OCI-M2 (cell line): ENCODE measurements around the gene UBE2J2.

ENCODE experiments used
- DNase-seq: peaks from one replicate; lab custom pipeline; 2025; ENCODE audit not compliant: unreplicated experiment; lab: John Stamatoyannopoulos, UW

The UBE2J2 gene

DNA sequence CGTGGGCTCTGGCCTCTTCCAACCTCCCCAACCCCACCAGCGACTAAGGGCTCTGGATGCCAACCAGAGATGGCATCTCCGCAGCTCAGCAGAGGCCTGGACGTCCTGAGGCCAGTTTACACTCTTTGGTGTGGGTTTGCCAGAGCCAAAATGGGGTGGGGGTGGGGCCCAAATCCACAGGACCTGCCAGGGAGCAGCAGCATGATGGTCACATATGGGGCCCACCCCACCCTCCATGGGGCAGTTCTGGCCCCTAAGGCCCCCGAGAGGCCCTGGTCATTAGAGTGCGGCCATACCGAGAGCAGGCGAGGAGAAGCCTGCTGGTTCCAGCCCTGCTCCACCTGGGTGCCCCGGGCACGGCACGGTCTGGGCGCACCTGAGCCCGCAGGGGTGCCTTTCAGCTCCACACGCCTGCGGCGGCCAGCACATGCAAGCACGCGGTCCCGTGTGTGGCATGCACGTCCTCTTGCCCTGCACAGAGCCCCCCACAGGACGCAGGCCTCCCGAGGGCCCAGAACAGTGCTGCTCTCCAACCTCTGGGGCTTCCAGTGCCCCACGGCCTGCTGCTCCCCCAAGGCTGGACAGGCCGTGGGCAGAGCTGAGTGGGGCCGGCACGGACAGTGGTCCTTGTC is 31.9 kb downstream of the UBE2J2 start:
- DNase-seq, result no peak

DNA sequence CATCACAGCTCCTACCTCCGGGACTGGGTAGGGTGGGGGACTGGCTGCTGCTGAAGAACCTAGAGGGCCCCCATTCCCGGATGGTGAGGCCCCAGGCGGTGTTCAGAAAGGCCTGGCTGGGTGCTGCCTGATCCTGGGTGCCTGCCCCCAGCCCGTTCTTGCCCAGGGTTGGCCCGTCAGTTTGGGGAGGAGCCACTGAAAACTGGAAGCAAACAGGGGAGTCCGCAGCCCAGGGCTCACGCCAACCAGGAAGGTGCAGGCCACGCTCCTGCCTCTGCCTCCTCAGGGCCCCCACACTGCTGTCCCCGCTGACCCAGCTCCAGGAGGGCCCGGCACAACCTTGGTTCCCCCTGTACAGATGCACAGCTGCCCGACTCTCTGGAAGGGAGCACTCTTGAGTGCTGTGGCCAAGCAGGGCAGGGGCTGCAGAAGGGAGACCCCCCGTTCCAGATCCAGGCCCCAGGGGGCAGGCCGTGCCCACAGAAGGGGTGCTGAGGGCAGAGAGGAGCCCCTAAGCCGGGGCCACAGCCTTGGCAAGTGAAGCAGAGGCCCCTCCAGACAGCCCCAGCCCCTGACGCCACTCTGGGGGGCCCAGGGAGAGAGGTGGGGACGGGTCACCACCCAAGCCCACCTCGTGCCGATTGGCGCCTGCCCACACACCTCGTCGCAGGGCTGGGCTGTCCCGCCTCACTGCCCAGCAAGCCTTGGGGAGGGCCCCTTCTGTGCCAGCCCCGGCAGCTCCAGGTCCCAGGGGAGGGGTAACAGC is 32.6 kb downstream of the UBE2J2 start:
- DNase-seq, result no peak

DNA sequence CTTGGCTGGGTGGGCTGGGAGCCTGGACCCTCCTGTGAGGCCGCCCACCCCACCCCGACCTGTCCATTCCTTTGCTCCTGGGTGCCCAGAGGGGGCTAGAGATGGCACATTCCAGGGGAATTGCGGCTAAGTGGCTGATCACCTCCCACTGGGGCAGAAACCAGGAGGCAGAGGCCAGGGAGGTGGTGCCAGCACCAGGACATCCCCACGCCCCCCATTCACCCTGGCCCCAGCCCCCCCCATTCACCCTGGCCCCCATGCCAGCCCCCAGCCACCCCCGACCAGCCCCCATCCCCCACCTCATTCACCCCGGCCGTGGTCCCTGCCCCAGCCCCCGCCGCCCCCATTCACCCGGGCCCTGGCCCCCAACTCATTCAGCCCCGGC is 33.3 kb downstream of the UBE2J2 start:
- DNase-seq, result no peak

DNA sequence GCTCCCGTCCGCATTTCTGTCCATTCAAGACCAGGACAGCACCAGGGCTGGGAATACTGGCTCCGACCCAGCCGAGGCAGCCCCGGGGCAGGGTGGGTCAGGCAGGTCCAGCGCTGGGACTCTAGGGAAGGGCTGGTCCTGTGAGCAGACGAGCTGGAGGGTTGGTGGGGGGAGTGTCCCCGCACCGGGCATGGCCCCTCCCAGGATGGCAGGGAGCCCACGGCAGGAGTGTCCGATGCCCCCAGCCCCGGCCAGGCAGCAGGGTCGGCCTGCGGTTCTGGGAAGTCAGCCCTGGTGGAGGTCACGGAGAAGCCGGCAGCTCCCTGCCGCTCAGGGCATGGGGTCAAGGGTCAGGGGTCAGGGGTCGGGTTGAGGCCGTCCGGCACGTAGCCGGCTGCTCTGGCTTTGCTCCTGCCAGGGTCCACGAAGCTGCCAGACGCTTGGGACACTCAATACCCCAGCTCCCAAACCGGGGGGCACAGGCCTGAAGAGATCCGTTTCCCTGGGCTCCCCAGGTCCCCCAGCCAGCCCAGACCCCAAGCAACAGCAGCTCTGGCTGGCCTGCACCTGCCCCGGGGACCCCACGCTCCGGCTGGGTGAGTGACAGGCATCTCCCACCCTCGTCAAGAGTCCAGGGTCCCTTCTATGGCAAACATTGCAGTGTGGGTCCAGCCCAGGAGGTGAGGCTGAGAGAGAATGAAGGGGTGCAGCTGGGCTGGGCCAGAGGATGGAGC is 33.9 kb downstream of the UBE2J2 start:
- no peak for DNase-seq

DNA sequence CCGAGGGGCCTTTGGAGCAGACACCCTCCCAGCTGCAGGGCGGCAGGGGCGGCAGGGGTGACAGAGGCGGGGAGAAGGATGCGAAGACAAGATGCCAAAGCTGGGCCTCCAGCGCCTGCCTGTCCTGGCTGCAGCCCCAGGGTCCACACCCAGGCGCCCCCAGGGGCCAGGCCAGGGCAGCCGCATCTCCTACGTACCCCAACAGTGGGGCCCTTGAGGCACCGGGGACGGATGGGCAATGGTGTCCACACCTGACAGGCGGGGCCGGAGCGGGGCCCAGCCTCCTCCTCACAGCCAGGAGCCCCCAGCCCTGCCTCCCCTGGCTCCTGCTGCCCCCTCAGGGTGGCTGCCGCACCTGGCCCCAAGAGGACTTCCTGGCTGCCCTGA is 34.4 kb downstream of the UBE2J2 start:
- DNase-seq, result no peak

DNA sequence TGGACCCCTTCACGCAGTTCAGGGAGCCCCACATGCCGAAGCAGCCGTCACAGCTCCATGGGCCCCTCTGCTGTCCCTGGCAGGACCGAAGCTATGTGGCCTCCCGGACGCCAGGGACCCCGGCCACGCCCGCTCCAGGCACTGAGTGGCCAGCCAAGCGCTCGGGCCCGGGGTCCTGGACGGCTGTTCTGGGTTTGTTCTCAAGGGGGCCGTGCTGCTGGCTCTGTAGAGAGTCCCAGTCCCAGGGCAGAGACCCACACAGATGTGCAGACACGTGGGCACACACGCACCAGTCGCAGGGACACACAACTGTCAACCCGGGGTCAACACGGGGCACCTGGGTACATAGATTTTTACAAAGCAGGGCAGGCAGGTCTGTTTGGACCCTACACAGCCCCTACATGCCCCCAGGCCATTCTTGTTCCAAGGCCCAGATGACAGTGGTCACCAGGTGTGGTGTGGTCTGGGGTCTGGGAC is 34.9 kb downstream of the UBE2J2 start:
- no peak for DNase-seq

DNA sequence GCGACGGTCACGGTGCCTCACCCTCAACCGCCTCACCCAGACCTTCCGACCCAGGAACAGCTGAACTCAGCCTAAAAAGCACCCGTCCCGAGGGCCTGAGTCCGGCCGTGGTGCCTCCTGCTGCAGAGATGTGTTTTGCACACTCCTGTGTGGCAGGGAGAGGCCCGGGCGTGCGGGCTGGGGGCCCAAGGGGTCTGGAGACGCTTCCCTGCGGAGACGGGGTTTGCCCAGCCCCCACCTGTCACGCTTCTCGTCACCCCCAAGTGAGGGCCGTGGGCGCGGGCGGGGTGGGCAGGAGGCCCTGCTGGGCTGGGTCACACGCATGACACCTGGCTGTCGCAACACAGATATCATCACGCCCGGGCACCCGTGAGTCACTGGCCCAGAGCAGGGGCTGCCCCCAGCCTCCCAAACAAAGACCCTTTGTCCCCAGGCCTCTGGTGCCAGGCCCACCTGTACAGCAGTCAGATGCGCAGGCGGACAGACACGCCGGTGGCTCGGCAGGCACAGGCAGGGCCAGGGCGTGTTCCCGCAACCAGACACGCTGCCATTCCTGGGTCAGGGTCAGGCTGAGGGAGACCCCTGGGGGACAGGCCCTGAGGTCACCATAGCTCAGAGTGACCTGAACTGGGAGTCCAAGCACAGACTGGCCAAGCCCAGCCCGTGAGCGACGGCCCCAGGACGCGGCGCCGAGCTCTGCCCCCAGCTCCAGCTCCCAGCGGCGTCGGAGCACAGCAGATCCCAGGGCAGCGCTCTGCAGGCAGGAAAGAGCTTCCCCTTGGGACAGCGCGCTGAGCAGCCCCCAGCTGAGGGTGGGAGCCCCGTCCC is 35.6 kb downstream of the UBE2J2 start:
- no peak for DNase-seq

DNA sequence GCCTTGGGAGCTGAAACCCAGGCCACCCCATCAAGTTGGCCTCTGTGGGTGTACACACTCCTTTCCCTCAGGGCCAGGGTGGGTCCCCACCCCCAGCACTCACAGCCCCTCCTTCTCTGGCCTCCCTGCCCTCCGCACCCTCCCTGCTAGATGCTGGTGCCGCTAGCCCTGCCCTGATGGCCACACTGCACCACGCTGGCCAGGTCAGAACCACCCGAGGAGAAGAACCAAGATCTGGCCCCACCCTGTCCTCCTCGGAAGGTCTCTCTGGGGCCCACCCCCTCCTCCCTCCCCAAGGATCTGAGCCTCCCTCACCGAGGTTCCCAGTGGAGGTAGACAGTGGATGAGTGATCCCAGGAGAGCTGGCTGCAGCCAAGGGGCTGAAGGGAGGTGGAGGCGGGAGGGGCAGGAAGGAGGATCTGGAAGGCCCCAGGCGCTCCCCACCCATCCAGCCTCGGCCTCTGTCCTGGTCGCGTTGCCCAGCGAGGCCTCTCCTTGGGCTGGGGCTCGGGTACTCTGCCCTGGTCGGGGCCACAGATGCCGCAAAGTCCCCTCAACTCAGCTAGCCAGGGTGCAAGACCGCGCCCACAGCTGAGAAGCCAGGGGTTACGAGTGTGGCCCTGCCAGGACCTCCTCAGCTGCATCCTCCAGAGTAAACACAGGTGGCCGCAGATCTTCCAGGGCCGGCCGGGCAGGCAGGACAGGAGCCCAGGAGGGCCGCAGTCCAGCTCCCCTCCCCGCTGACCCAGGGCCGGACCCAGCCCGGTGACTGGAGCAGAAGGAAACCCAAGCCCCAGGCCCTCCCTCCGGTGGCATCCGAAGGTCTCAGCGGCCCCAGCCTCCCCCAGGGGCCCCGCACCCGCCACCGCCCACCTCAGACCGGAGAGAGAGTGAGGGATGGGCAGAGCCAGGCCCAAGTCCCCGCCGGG is 36.4 kb downstream of the UBE2J2 start:
- DNase-seq, result no peak

DNA sequence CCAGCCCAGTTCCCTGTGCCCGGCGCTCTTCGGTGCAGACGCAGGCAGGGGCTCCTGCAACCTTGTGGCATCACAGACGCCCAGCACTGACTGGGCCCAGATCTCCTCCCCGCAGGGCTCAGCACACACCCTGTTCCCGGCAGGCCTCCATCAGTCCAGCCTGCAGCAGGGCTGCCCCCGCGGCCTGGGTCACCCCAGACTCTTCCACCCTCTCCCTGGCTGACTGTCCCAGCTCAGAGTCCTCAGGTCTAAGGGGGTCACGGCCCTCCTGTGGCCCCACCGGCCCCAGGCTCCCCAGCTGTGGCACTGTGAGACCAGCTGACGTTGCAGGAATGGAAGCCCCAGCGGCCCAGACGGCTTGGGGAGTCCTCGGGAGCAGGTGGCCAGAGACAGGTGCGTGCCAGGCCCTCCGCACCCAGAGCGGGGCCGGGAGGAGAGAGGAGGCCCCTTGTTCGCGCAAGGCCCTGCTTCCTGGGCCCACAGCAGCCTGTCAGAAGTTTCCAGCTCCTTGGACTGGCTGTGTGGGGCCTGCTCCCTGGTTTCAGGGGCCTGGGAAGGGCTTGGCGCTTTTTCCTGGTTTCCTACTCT is 37.4 kb downstream of the UBE2J2 start:
- no peak for DNase-seq

DNA sequence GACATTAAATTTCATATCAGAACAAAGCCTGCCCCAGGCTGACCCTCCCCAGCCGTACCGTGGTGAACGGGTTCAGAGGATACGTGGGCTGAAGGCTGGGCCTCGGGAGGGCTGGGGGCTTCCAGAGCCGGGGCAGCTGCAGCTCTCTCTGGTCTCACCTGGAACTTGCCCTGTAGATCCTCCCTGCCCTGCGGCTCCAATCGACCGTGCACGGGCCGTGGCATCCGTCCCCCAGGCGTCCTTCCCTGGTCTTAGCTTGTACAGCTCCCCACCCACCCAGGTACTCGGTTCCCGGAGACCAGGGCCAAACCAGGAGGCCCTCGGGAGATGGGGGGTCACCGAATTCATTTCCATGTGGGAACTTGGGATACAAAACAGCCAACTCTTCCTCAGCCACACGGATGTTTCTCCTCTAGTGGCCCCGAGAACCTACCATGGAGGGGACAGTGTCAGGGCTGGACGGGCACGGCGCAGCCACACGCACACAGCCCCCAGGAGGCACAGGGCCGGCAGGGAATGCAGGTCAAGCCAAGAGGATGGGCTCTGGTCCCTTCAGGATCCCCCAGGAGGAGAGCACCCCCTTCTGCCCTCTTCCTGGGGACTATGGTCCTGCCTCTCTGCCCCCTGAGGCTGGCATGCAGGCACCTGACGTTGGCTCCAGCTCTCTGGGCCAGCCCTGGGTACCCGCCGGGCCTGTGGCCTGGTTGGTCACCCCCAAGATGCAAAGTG is 38.5 kb downstream of the UBE2J2 start:
- DNase-seq, result no peak

DNA sequence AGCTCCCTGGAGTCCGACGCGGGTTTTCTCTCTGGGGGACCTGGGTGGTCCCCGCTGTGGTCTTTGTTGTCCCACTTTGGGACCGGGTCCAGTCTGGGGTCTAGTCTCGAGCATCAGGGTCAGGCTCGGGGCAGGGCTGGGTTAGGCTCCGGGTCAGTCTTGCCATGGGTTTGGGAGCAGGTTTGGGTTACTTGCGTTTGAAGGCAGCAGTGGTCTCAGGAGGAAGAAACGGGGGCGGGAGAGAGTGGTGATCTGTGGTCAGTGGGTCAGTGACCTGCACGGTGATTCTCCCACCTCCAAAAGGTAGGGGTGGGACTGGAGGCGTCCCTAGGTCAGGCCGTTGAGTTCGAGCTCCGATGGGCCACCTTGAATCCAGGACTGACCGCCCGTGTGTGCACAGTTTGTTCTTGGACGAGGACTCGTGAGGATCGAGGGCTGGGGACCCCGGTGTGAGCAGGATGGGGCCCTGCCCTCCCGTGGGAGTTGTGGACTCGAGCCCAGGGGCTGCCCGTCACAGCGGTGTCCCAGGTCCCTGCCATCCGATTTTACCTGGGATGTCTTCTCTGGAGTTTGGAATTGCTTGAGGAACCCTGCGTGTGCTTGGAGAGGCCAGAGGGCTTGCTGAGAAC is 39.4 kb downstream of the UBE2J2 start:
- no peak for DNase-seq

DNA sequence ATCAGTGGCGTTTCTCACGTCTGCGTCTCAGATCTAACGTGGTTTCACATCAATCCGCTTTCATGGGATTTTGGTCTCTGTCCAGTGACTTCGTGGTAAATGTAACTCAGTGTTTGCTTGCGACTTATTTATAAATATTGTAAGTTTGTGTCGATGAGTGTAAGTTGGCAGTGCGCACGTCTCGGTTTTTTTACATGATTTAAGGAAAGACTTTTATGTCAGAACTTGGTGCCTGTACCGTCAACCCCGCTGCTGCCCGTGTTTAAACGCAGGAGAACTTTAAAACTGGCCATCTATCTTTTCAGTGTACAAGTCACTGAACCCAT is 40.1 kb downstream of the UBE2J2 start:
- no peak for DNase-seq

DNA sequence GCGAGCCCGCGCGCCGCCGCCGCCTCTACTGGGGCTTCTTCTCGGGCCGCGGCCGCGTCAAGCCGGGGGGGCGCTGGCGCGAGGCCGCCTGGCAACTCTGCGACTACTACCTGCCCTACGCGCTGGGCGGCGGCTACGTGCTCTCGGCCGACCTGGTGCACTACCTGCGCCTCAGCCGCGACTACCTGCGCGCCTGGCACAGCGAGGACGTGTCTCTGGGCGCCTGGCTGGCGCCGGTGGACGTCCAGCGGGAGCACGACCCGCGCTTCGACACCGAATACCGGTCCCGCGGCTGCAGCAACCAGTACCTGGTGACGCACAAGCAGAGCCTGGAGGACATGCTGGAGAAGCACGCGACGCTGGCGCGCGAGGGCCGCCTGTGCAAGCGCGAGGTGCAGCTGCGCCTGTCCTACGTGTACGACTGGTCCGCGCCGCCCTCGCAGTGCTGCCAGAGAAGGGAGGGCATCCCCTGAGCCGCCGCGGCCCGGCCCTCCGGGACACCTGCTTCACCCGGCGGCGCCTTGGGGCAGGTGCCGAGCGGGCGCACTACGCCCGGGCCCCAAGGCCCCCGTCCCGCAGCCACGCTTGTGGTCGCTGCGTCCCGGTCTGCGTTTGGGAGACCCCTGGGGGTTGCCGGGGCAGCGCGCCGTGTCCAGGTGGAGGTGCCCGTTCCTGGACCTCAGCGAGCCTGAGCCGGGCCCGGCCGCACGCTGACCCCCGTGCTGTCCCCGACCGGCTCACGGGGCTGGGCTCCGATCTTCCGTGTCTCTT is 40.7 kb downstream of the UBE2J2 start:
- no peak for DNase-seq

DNA sequence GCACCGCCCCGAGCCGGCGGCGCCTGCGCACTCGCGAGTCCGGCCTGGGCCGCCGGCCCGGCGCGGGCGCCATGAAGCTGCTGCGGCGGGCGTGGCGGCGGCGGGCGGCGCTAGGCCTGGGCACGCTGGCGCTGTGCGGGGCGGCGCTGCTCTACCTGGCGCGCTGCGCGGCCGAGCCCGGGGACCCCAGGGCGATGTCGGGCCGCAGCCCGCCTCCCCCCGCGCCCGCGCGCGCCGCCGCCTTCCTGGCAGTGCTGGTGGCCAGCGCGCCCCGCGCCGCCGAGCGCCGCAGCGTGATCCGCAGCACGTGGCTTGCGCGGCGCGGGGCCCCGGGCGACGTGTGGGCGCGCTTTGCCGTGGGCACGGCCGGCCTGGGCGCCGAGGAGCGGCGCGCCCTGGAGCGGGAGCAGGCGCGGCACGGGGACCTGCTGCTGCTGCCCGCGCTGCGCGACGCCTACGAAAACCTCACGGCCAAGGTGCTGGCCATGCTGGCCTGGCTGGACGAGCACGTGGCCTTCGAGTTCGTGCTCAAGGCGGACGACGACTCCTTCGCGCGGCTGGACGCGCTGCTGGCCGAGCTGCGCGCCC is 41.4 kb downstream of the UBE2J2 start, which contains the start of gene B3GALT6:
Gene B3GALT6, plus strand, starts transcription at position 30 of the 588 bp plus-strand sequence. Its CDS starts 42 bp downstream, at position 72.
- DNase-seq, result no peak

DNA sequence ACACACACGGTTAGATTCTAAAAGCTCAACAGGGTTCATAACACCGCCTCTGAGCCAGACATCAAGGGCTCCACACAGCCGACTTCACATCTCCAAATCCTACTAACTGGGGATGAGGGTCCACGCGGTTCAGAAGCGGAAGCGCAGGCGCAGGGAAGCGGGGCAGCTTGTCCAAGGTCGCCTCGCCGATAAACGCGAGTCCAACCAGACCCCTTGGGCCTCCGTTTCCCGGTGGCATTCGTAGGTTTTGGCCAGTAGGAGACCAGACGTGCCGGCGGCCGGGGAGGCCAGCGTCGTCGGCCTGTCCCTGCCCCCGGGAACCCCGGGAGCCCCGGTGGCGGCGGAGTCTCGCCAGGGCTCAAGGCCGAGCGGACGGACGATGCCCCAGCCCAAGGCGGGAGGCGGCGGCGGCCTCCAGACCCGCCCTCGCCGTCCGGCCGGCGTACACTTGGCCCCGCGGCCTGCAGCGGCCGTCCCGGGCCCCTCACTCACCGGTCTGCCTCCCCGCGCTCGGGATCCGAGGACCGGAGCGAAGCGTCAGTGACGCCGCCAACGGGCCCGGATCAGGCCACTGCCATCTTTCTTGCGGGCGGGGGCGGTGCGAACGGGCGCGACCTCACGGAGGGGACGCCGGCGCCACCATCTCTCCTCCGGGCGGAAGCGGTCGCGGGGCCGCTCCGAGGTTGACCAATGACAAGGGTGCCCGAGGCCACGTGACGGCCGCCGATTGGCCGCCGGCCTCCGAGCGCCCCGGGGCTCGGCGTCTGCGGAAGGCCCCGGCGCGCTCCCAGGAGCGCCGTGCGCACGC is 42.0 kb downstream of the UBE2J2 start, which contains the start of gene SDF4:
Gene SDF4, minus strand, starts transcription at position 602 of the 808 bp plus-strand sequence. CDS start 3,229 bp downstream, outside the sequence.
- peak; percentile 57 for DNase-seq

DNA sequence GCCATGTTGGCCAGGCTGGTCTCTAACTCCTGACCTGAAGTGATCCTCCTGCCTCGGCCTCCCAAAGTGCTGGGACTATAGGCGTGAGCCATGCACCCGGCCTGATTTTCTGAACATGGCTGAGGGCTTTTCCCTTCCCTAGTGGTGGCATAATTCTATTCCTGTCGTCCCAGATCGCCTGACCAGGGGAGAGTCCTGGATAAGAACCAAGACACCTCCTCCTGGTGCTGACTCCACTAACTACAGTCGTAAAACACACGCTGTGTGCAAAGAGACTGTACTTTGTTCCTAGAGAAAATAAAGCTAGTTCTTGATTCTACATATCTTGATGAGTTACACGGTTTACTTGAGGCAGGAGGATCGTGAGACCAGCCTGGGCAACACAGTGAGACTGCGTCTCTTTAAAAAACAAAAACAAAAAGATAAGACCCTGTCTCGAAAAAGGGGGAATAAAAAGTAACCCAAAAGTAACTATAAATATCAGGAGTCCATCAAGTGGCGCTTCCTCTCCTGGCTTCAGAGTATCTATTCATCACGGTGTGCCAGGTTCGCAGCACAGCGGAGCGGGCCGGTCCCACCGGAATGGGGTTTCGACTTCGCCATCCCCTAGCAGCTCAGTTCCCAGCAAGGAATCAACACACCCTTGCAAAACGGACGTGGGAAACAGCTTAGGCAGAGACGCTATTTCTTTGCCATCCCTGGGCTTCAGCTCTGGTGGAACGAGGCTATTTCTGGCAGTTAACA is 42.8 kb downstream of the UBE2J2 start:
- no peak for DNase-seq
